ENCODE data around the gene USP53. TPM values are rescaled to one million over a fixed set of nuclear protein-coding genes. Genes with fewer than 3 reads are reported as not detected.
"Not testable (repeated sequence)": the region's sequence is repeated elsewhere in the genome, so short reads cannot be mapped to it uniquely, and the experiment has no call there.

Gene USP53
- total RNA-seq, result 5.6 and 5.9 TPM in 2 replicates

DNA sequence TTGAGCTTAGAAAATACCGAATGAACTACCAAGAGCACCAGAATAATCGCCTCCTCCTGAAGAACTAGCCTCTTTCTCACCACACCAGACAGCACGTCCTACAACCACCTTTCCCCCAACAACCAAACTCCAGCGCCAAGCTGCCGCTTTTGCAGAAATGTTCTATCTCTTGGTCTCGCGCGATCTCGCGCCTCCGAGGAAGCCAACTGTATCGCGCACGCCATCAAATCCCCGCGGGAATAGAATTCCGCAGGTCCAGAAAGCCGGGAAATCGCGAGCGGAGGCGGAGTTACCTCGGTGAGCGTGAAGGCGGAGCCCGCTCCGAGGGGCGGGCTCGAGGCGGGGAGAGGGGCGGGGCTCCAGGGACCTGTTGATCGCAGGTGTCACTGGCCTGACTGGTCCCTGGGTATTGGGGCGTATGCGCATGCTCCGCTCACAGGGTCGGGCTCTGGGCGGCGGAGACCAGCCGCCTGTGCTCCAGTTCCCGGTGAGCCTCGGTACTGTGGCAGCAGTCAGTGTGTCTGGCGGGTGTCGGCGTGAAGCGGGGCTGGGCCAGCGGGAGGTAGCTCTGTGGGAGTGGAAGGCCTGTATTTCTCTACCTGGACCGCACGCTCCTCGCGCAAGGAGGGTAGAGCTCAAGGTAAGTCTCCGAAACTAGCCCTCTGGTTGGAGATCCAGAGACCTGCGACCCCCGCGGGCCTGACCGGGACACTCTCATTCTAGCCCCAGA, at the start of gene USP53:
Gene USP53, plus strand, starts transcription at position 480 of the 730 bp plus-strand sequence. CDS start 27,047 bp downstream, outside the sequence.
- intact Hi-C loops (cut with micrococcal nuclease), result loop anchor here (1.0 to 5.0 kb wide), 11 partner anchors 26 to 933 kb away; partner anchors contain the start of genes METTL14, PDE5A and SEC24D

GRCh38 chr4:119165767-119166166, 46.7 kb upstream of the USP53 start:
- intact Hi-C loops (cut with micrococcal nuclease), result no loop called here

DNA sequence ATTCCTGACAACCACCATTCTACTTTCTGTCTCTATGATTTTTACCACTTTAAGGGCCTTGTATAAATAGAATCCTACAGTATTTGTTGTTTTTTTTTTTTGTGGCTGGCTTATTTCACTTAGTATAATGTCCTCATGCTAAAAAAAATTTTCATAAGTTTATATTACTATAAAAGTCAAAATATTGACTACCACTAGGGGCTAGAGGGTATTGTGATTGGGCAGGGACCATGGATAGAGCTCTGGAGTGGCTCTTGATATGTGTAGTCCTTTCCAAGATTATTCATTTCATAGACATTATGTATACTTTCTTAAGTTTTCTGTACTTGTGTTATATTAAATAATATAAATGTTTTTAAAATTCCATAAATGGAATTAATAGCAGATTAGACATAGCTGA, 42.3 kb upstream of the USP53 start:
- intact Hi-C loops (cut with micrococcal nuclease), result no loop called here

- intact Hi-C loops (cut with micrococcal nuclease), result no loop called here
Measured at GRCh38 chr4:119172223-119172622, 40.3 kb upstream of the USP53 start.

- intact Hi-C loops (cut with micrococcal nuclease), result not testable (repeated sequence)
Measured at GRCh38 chr4:119173729-119174361, 38.7 kb upstream of the USP53 start.

- intact Hi-C loops (cut with micrococcal nuclease), result no loop called here
Measured at GRCh38 chr4:119179011-119179410, 33.5 kb upstream of the USP53 start.

GRCh38 chr4:119184128-119184527, 28.4 kb upstream of the USP53 start:
- intact Hi-C loops (cut with micrococcal nuclease), result no loop called here

GRCh38 chr4:119189638-119190037, 22.9 kb upstream of the USP53 start:
- intact Hi-C loops (cut with micrococcal nuclease), result no loop called here

GRCh38 chr4:119190354-119190753, 22.2 kb upstream of the USP53 start:
- intact Hi-C loops (cut with micrococcal nuclease), result no loop called here

GRCh38 chr4:119191505-119191904, 21.0 kb upstream of the USP53 start:
- intact Hi-C loops (cut with micrococcal nuclease), result no loop called here

GRCh38 chr4:119197772-119198212, 14.7 kb upstream of the USP53 start:
- intact Hi-C loops (cut with micrococcal nuclease), result no loop called here

DNA sequence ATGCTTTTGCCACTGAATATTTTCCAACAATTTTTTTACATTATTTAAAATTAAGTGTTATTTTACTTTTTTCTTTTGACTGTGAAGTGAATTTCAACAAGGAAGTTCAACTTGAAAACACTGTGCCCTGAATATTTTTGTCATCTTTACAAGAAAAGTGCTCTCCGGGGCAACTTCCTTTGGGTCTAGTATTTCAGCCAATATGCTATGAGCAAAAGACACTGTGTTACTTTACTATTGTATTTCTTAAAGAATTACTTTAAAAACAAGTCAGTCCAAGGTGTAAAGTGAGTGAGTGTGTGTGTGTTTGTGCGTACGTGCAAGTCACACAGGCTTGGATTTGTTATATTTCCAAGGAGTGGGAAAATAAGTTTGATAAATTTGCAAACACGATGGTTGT, 7.6 kb upstream of the USP53 start:
- intact Hi-C loops (cut with micrococcal nuclease), result no loop called here

GRCh38 chr4:119205690-119206089, 6.8 kb upstream of the USP53 start:
- intact Hi-C loops (cut with micrococcal nuclease), result no loop called here

GRCh38 chr4:119206178-119206577, 6.3 kb upstream of the USP53 start:
- intact Hi-C loops (cut with micrococcal nuclease), result no loop called here

DNA sequence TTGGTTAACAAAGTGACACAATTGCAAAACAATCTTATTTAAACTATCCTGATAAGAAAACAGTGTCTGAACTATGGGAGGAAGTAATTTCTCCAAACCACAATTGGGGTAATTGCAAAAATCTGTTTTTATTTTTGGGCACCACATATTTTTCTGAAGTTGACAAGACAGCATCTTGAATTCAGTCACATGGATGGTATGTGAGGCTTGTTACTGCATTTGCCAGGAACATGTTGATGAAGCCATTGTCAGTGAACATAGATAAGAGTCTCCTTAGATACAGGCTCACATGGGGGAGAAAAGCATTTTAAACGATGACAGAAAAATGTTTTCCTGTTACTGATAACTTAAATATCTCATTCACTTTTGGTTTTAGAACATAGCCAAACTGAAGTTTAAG, 5.5 kb upstream of the USP53 start:
- intact Hi-C loops (cut with micrococcal nuclease), result no loop called here

GRCh38 chr4:119209077-119209476, 3.4 kb upstream of the USP53 start:
- intact Hi-C loops (cut with micrococcal nuclease), result no loop called here

GRCh38 chr4:119209586-119209985, 2.9 kb upstream of the USP53 start:
- intact Hi-C loops (cut with micrococcal nuclease), result no loop called here

GRCh38 chr4:119210775-119211174, 1.7 kb upstream of the USP53 start:
- intact Hi-C loops (cut with micrococcal nuclease), result loop anchor here (5.0 kb wide), 2 partner anchors 358 to 417 kb away; partner anchors contain the start of gene PDE5A

- intact Hi-C loops (cut with micrococcal nuclease), result loop anchor here (1.0 to 5.0 kb wide), 11 partner anchors 26 to 933 kb away; partner anchors contain the start of genes METTL14, PDE5A and SEC24D
Measured at GRCh38 chr4:119211867-119212233, 663 bp upstream of the USP53 start.

- intact Hi-C loops (cut with micrococcal nuclease), result loop anchor here (1.0 to 5.0 kb wide), 12 partner anchors 25 to 934 kb away; partner anchors contain the start of genes METTL14, PDE5A and SEC24D
Measured at GRCh38 chr4:119212964-119213606, 572 bp downstream of the USP53 start.

DNA sequence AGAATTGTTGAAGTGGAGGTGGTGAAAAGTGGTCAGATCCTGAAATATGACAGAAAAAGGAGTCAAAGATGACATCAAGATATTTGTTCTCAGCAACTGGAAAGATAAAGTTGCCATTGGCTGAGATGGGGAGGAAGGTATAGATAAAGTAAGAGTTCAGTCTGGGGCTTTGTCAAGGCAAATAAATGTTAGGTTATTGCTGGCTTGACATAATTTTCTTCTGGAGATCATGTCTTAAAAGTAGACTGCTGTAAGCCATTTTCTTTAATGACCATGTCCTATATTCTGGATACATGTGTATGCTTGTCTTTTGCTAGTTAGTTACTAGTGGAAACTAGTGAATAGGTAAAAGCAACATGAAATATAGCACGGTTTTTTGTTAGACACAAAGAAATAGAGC, 5.6 kb downstream of the USP53 start:
- intact Hi-C loops (cut with micrococcal nuclease), result no loop called here

DNA sequence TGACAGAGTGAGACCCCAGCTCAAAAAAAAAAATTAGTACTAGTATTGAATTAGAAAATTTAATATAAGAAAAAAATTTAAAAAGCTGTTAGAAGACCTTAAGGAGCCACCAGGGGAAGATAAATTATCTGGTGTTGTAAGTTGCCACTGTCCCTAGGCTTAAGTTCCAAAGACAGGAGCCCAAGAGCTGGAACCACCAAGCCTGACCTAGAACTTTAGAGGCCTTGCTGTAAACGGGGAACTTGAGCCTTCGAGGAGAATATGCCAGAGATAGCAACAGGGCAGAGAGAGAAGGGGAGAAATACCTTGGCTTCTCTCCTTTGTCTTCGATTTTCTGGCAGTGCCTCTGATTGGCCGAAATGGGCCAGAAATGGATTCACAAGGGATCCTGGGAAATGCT, 8.9 kb downstream of the USP53 start:
- intact Hi-C loops (cut with micrococcal nuclease), result no loop called here
